ENCODE measurements around the gene PTPRC.

The PTPRC gene

DNA sequence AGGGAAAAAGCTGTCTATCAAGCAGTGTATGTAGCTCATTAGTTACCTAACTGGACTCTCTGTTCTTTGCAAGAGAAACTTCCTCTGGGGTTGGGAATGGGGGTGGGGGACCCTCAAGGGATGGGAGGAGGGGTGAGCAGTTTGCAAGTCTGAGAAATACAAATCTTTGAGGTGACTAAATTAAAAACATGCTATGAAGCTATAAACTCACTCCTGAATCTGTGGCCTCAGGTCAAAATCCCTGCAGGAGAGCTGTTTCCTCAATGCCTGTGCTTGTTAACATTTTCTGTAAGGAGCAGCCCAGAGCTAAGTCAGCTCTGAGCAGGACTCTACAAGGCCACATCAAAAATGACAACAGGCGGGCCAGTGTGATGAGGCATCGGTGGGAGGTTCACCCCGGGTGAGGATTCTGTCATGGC lies 32.8 kb upstream of the PTPRC start:
- intact Hi-C loops (cut with micrococcal nuclease): no loop called here
- Mint-ChIP-seq H3K9me3 (peaks cover 12% of the 10 kb centered on the region), H3K4me1 (ENCODE audit: low read depth) (peaks cover 18% of the 10 kb centered on the region), H3K36me3 (ENCODE audit: low read depth) (no peaks in the 10 kb centered on the region), H3K4me3 (no peak overlapping the region), H3K27ac (no peak overlapping the region), H3K27me3 (no peaks in the 10 kb centered on the region)

DNA sequence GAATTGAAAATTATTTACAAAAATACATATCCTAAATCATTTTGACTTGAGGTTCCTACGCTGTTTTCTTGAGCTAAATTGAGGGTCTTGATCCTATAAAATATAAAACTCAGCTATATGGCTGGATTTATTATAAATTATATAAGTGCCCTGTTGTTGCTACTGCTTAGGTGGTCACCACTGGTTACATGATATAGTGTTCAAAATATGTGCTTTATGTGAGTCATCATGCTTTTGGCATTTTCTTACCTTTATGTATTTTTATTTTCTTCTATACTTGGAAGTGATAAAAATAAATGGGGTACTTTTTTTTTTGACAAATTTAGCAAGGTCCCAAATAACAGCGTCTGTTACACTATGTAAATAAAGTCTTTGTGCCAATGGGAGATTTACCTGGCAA lies 31.1 kb upstream of the PTPRC start:
- intact Hi-C loops (cut with micrococcal nuclease): no loop called here
- peaks cover 12% of the 10 kb centered on the region for H3K4me1 Mint-ChIP-seq (ENCODE audit: low read depth)
- no peaks in the 10 kb centered on the region for H3K27me3 Mint-ChIP-seq
- H3K36me3 Mint-ChIP-seq (ENCODE audit: low read depth): no peaks in the 10 kb centered on the region
- no peak overlapping the region for H3K4me3 Mint-ChIP-seq
- no peak overlapping the region for H3K27ac Mint-ChIP-seq
- H3K9me3 Mint-ChIP-seq: no peaks in the 10 kb centered on the region

DNA sequence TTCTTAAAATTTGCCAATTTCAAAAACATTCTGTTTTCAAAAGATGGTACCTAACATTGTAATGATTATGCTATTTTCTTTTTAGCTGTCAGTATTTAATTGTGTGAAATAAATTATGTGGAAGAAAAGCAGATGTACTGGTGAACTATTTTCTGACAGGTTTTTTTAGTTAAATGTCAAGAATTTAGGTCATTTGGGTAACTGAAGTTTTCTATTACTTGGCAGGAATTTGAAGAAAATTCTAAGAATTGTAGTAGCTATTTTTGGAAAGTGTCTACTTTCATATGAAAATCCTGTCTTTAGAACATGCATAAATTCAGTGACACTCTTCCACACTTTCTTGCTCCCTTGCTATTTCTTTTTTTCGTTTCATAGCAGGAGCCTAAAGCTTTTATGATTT lies 28.5 kb upstream of the PTPRC start:
- H3K4me3 Mint-ChIP-seq: no peak overlapping the region
- no peaks in the 10 kb centered on the region for H3K9me3 Mint-ChIP-seq
- H3K36me3 Mint-ChIP-seq (ENCODE audit: low read depth): no peaks in the 10 kb centered on the region
- H3K27ac Mint-ChIP-seq: no peak overlapping the region
- peaks cover 20% of the 10 kb centered on the region for H3K4me1 Mint-ChIP-seq (ENCODE audit: low read depth)
- H3K27me3 Mint-ChIP-seq: no peaks in the 10 kb centered on the region
- intact Hi-C loops (cut with micrococcal nuclease): no loop called here

DNA sequence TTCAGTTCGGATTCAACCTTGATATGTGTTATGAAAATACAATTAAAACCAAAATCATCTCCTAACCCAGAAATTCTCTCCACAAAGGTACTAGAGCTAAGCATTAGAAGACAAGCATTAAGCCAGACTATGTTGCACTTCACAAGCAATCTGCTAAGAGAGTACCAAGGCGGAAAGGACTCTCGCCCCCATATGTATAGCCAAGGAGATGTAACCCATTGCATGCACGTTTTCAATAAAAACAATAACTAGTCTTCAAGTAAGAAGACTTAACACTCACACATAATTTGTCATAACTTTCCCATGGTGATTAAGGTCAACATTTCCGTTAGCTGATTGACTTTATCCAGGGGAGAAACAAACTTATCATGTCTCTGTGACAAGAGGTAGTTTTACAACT lies 27.6 kb upstream of the PTPRC start:
- Mint-ChIP-seq H3K4me3 (no peak overlapping the region), H3K27ac (no peak overlapping the region), H3K36me3 (ENCODE audit: low read depth) (no peaks in the 10 kb centered on the region), H3K4me1 (ENCODE audit: low read depth) (peaks cover 20% of the 10 kb centered on the region), H3K9me3 (no peaks in the 10 kb centered on the region), H3K27me3 (no peaks in the 10 kb centered on the region)
- intact Hi-C loops (cut with micrococcal nuclease): no loop called here

DNA sequence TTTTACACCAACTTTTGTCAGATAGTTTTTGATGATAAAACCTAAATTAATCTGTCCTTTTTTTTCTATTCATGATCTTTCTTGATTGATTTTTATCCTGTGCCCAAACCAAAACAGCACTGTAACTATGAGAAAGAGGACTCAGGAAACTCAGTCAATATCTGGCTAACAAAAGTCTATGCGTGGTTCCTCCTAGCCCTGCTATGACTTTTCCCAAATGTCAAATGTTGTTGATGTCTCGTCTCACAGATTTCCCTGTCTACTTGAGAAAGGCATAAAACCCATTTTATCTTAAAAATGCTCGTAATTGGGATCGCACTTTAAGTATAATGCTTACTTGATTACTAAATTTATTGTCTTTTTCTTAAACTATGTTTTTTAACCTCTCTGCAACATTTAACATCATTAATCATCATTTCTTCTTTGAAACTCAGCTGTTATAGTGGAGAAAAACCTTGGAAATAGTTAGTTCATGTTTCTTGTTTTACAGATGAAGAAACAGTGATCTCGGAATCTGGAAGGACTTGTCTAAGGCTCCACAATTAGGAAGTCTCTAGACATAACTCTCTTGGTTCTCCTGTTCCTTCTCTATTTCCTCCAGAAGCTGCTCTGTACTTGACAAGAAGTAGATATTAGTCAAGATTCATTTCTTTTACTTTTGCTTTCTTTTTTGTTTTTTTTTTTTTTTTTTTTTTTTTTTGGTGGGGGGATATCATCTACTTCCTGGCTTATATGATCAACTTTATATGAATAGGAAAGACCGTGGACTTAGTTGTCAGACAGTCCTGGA lies 26.2 kb upstream of the PTPRC start:
- intact Hi-C loops (cut with micrococcal nuclease): no loop called here
- peaks cover 20% of the 10 kb centered on the region for H3K4me1 Mint-ChIP-seq (ENCODE audit: low read depth)
- no peaks in the 10 kb centered on the region for H3K9me3 Mint-ChIP-seq
- H3K36me3 Mint-ChIP-seq (ENCODE audit: low read depth): no peaks in the 10 kb centered on the region
- H3K4me3 Mint-ChIP-seq: peak overlapping the region; percentile 9
- peak overlapping the region; percentile 63 for H3K27ac Mint-ChIP-seq
- H3K27me3 Mint-ChIP-seq: no peaks in the 10 kb centered on the region

DNA sequence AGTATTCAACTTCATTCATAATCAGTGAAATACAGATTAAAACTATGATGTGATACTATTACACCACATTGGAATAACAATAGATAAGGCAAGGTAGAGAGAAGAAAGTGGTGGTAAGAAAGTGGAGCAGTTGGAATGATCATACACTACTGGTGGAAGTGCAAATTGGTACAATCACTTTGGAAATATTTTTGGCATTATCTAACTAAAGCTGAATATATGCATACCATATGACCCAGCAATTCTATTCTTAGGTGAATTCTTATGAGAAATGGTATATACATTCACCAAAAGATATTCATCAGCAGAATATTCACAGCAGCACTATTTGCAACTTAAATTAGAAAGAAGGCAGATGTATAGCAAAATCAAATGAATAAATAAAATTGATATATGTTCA lies 21.4 kb upstream of the PTPRC start:
- no peaks in the 10 kb centered on the region for H3K36me3 Mint-ChIP-seq (ENCODE audit: low read depth)
- no peaks in the 10 kb centered on the region for H3K9me3 Mint-ChIP-seq
- intact Hi-C loops (cut with micrococcal nuclease): no loop called here
- peaks cover 39% of the 10 kb centered on the region for H3K4me1 Mint-ChIP-seq (ENCODE audit: low read depth)
- H3K4me3 Mint-ChIP-seq: no peak overlapping the region
- no peak overlapping the region for H3K27ac Mint-ChIP-seq
- no peaks in the 10 kb centered on the region for H3K27me3 Mint-ChIP-seq

DNA sequence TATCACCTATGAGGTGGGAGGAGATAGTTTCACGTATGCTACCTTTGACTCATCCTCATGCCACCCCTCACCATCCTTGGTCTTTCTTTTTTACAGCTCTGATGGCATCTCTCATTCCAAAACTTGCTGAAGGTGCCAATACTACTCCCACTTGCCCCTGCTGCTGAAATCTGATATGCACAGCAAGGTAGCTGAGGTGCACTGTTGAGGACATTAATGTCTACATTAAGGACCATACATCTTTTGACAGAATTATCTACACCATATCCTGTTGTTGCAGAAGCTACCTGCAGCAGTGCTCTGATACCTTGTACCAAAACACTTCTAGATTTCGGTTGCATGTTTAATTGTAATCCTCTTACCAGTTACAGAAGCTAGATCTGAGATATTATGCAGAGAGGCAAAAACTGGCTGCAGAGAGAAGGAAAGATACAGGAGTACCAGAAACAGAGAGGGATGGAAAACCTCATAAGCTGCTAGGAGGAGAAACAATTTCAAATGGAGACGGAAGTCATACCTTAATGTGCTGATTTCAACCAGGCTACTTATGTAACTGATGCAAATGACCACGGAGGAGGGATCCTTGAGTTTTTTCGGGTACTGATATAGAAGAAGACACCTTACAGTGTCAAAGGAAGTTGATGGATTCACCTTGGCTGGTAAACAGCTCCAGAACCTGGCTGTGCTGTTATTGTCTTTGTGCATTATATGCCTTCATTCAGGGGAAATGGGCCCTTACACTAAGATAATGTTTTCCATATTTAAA lies 19.3 kb upstream of the PTPRC start:
- Mint-ChIP-seq H3K27ac (no peak overlapping the region), H3K27me3 (no peaks in the 10 kb centered on the region), H3K4me1 (ENCODE audit: low read depth) (peaks cover 33% of the 10 kb centered on the region), H3K4me3 (no peak overlapping the region), H3K9me3 (no peaks in the 10 kb centered on the region), H3K36me3 (ENCODE audit: low read depth) (no peaks in the 10 kb centered on the region)
- intact Hi-C loops (cut with micrococcal nuclease): no loop called here

DNA sequence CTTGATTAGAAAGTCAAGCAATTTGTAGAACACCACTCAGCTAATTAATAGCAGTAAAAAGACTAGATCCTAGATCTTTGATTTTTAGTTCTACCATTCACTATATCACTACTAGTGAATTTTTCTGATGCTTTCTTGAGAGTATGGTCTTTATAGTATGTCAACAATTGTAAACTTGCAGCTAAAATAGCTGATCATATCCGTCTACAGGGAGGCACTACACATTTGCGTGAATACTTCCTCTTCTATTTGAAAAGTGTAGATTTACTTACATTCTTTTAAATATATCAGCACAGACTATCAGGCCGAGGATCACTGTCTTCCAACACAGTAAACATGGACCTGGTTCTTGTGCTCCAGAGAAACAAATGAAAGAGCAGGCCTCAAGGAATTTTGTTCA lies 18.6 kb upstream of the PTPRC start:
- Mint-ChIP-seq H3K27me3 (no peaks in the 10 kb centered on the region), H3K4me3 (no peak overlapping the region), H3K36me3 (ENCODE audit: low read depth) (no peaks in the 10 kb centered on the region), H3K4me1 (ENCODE audit: low read depth) (peaks cover 33% of the 10 kb centered on the region), H3K9me3 (no peaks in the 10 kb centered on the region), H3K27ac (peak overlapping the region; percentile 33)
- intact Hi-C loops (cut with micrococcal nuclease): no loop called here

DNA sequence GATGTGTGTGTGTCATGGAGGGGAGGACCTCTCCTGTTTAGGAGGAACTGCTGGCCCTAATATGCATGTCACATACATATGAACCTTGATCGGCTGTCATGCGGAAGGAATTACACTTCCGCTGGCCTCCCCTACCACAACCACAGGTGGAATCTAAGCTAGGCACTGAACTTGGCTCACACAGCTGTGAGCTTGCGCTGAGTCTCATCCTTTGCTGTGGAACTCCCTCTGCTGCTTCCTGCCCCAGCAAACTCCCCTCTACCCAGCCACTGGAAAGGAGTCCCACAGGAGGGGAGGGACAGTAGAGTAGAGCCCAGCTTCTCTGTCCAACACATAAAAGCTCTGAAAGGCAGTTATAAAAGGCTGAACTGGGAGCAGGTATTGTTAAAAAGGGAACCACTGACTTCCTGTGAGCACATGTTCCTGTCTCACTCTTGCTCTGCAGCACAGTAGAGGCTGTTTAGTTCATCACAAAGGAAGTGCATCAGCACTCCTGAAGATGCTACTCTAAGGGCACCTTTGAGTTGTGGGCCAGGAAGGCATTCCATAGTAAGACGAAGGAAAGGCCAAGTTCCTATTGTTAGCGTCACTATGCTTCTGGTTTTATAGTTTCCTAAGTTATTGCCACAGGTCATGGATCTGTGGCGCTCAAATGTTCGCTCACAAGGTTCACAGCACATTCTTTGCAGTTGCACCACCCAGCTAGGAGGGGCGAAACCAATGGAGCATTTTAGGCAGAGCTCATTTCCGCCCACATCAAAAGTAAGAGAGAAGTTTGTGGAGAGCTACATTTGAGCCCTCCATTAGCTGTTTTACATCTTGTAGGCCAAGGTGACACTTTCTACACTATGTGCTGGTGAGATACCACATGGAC lies 17.7 kb upstream of the PTPRC start:
- H3K27ac Mint-ChIP-seq: peak overlapping the region; percentile 33
- H3K4me3 Mint-ChIP-seq: no peak overlapping the region
- no peaks in the 10 kb centered on the region for H3K36me3 Mint-ChIP-seq (ENCODE audit: low read depth)
- H3K4me1 Mint-ChIP-seq (ENCODE audit: low read depth): peaks cover 33% of the 10 kb centered on the region
- intact Hi-C loops (cut with micrococcal nuclease): no loop called here
- no peaks in the 10 kb centered on the region for H3K9me3 Mint-ChIP-seq
- no peaks in the 10 kb centered on the region for H3K27me3 Mint-ChIP-seq

DNA sequence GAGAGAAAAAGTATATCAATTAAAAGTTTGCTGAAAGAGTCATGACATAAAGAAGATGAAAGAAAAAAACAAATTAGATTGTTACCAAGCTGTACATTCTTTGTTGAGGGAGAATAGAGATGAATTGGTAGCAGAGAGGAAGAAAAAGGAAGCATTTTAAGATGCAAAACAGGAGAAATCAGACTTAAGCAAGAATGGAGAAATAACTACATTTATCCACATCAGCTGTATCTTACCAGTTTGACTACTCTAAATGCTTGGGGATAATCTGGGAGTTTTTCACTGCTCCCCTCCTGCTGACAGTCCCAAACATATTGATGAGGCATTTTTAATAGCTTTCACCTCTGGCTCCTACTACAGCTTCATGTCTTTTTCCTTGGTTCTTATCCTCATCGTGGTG lies 16.8 kb upstream of the PTPRC start:
- H3K9me3 Mint-ChIP-seq: no peaks in the 10 kb centered on the region
- no peaks in the 10 kb centered on the region for H3K27me3 Mint-ChIP-seq
- H3K27ac Mint-ChIP-seq: peak overlapping the region; percentile 6
- peaks cover 33% of the 10 kb centered on the region for H3K4me1 Mint-ChIP-seq (ENCODE audit: low read depth)
- H3K4me3 Mint-ChIP-seq: no peak overlapping the region
- intact Hi-C loops (cut with micrococcal nuclease): no loop called here
- H3K36me3 Mint-ChIP-seq (ENCODE audit: low read depth): no peaks in the 10 kb centered on the region

DNA sequence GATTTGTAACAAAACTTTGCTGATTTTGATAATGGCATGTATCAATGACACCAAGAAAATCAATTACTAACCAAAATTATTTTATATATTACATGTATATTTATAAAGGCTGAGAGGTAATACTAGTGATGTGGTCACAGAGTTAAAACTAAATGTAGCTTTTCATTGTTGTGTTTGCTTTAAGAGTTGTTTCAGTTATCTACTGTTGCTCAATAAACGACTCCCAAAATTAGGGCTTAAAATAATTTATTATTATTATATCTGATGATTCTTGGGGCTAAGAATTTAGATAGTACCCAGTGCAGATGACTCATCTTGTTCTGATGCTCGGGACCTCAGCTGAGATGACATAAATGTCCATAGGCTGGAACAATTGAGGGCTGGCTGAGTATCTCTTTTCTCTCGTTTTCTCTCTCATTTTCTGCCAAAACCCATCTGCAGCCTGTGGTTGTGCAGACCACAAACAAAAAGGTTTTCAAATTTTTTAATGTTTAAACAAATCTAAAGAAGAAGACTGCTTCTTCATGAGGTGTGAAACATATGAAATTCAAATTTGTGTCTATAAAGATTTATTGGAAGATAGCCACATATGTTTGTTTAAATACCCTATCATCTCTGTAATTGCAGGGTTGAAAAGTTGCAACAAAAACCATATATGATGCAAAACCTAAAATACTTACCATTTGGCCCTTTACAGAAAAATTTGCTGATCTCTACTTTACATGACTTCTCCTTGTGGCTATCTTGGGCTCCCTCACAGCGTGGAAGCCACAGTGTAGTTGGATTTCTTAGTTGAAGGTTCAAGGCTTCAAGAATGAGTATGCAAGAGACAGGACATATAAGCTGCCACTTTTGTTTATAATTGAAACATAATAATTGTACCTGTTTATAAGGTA lies 14.8 kb upstream of the PTPRC start:
- H3K27ac Mint-ChIP-seq: no peak overlapping the region

DNA sequence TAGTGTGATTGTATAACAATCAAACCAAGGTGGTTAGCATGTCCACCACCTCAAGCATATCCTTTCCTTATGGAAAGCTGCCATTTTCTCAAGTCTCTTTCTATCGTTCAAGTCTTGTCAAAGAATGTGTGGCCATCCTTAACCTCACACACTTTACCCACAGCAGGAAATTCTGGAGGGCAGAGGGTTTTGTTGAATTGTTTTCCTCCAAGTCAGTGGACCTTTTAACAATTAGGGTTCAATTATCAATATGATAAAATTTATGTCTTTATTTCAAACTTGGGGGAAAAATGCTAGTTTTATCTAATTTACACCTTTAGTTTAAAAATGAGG lies 14.2 kb upstream of the PTPRC start:
- H3K36me3 Mint-ChIP-seq (ENCODE audit: low read depth): no peaks in the 10 kb centered on the region
- H3K4me1 Mint-ChIP-seq (ENCODE audit: low read depth): peaks cover 36% of the 10 kb centered on the region
- no peak overlapping the region for H3K4me3 Mint-ChIP-seq
- no peak overlapping the region for H3K27ac Mint-ChIP-seq
- intact Hi-C loops (cut with micrococcal nuclease): no loop called here
- H3K27me3 Mint-ChIP-seq: no peaks in the 10 kb centered on the region
- no peaks in the 10 kb centered on the region for H3K9me3 Mint-ChIP-seq

More for the DNA sequence above, 14.8 kb upstream of the PTPRC start:
- Mint-ChIP-seq H3K4me1 (ENCODE audit: low read depth) (peaks cover 33% of the 10 kb centered on the region), H3K9me3 (no peaks in the 10 kb centered on the region), H3K36me3 (ENCODE audit: low read depth) (no peaks in the 10 kb centered on the region), H3K27me3 (no peaks in the 10 kb centered on the region), H3K4me3 (no peak overlapping the region)
- intact Hi-C loops (cut with micrococcal nuclease): no loop called here

DNA sequence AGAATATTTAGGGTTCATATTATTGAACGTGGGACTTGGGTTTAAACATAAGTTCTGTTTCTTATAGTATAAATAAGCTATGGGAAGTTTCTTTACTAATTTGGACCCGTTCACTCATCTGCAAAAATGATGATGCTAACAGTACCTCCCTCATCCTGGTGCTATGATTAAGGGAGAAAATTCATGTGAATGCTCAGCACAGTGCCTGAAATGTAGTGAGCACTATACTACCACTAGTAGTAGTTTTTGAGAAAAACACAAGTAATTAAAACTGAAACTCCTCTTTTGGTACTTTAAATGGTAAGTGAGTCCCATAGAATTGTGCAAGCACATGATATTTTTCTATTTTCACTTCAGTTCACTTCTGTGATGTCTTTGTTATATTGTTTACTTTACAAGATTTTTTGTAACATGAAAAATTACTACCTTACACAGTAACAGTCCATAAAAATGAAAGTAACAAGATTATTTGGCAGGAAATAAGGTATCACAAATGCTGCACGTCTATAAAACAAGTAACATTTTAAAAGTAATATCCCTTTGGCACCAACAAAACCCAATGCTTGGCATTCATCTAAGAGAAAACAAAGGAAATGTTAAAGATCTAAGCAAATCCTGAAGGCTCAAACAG lies 11.3 kb upstream of the PTPRC start:
- intact Hi-C loops (cut with micrococcal nuclease): no loop called here
- Mint-ChIP-seq H3K27me3 (no peaks in the 10 kb centered on the region), H3K9me3 (no peaks in the 10 kb centered on the region), H3K36me3 (ENCODE audit: low read depth) (no peaks in the 10 kb centered on the region), H3K27ac (no peak overlapping the region), H3K4me1 (ENCODE audit: low read depth) (peaks cover 14% of the 10 kb centered on the region), H3K4me3 (no peak overlapping the region)
